Activated naive CD4-positive, alpha-beta T cell treated with anti-CD3 and anti-CD28 coated beads, Interleukin-2, amount 50 U/mL, for 72 hours (primary cell): ENCODE measurements around the gene SLC6A3. TPM values are rescaled to one million over a fixed set of nuclear protein-coding genes. Genes with fewer than 3 reads are reported as not detected.

Experiments used
- ATAC-seq, 2 donors: fragments of 150-1000 bp; cut with Tn5 transposase; 2 replicates each; pipeline ENCODE4 v1.10.0; 2021; ENCODE audit warnings: mild to moderate bottlenecking in 2 of 2, moderate library complexity in 2 of 2
- DNase-seq, 2 donors: peaks; one replicate each; pipeline ENCODE4 v3.0.0; 2021 to 2022; ENCODE audit warnings: low spot score in 2 of 2
- H3K27ac Mint-ChIP-seq, 2 donors: one replicate each; pipeline ENCODE4 v1.8.0; 2022; ENCODE audit warnings: mild to moderate bottlenecking in 2 of 2, mixed read lengths in 2 of 2
- H3K36me3 Mint-ChIP-seq, 2 donors: one replicate each; pipeline ENCODE4 v1.8.0; 2022; ENCODE audit warnings: mixed read lengths in 2 of 2
- H3K9me3 Mint-ChIP-seq, 2 donors: one replicate each; pipeline ENCODE4 v1.8.0; 2022; ENCODE audit warnings: mixed read lengths in 2 of 2
- total RNA-seq, 2 donors: library from RNA; stranded (reverse); gene quantifications; one replicate each; pipeline ENCODE4 v1.2.3, GENCODE V29; 2022

The SLC6A3 gene
- total RNA-seq, 2 donors from 2014 or later = not detected

DNA sequence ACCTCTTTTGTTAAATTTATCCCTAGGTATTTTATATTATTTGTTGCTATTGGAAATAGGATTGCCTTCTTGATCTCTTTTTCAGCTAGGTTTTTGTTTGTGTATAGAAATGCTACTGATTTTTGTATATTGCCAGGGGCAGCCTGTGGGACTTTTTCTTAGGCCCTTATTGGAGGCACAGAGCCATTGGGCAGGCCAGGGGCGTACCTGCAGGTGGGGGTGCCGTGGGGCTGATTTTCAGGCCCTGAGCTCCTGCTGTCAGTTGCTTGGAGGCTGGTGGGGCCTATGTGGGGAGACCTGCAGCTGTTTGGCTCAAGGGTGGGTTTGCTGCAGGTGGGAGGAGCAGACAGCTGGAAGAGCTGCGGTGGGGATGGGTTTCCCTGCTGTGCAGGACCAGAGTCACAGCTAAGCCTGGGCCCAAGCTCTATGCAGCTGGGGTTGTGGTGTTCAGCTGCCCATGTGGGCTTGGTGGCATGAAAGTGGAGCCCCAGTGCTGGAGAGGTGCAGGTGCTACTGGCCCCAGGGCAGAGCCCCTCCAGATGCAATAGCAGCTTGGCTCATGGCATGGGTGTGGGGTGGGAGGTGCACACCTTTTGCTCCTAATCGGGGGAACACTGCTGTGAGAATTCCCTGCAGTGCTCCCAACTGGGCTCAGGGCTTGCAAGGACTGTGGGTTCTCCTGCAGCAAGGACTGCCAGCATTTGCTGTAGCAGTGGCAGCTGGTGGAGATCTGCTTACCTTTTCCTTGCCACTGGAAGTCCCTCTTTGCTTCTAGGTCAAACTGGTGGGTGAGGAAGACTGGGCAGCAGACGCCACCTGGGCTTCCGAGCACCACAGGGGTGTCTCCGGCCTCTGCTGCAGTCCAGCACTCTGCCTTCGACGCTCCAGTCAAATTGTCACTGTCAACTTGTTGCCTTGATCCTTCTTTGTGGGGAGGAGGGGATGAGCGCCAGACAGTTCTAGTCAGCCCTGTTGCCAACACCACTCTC is 92.7 kb downstream of the SLC6A3 start:
- Mint-ChIP-seq H3K9me3 (no peaks in the 10 kb centered on the region), H3K27ac (no peak overlapping the region), H3K36me3 (no peaks in the 10 kb centered on the region)
- DNase-seq (no peak), ATAC-seq (no peak)

DNA sequence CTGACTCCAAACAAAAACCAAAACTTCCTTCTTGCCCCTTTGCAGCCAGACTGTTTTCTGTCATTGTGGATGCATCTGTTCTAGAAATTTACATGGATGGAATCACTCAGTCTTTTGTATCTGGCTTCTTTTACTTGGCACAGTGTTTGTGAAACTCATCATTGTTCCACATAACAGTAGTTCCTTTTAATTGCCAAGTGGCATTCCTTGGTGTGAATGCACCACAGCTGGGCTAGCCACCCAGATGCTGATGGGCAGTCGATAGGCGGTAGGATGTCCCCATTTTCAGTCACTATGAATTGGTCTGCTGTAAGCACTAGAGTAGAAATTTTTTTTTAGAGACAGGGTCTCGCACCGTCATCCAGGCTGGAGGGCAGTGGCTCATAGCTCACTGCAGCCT is 94.1 kb downstream of the SLC6A3 start:
- Mint-ChIP-seq H3K27ac (no peak overlapping the region), H3K9me3 (no peaks in the 10 kb centered on the region), H3K36me3 (no peaks in the 10 kb centered on the region)
- no peak for DNase-seq
- ATAC-seq = no peak

GRCh38 chr5:1349246-1349645 is 96.0 kb downstream of the SLC6A3 start:
- Mint-ChIP-seq H3K9me3 (no peaks in the 10 kb centered on the region), H3K36me3 (peaks cover under 1 to 1% of the 10 kb centered on the region in 2 donors), H3K27ac (no peak overlapping the region)
- ATAC-seq (no peak), DNase-seq (no peak)

- H3K36me3 Mint-ChIP-seq = peaks cover 4% of the 10 kb centered on the region in 2 donors
- H3K27ac Mint-ChIP-seq = no peak overlapping the region
- ATAC-seq (no peak), DNase-seq (no peak)
- H3K9me3 Mint-ChIP-seq = no peaks in the 10 kb centered on the region
Measured at GRCh38 chr5:1348986-1349245, 96.3 kb downstream of the SLC6A3 start.

DNA sequence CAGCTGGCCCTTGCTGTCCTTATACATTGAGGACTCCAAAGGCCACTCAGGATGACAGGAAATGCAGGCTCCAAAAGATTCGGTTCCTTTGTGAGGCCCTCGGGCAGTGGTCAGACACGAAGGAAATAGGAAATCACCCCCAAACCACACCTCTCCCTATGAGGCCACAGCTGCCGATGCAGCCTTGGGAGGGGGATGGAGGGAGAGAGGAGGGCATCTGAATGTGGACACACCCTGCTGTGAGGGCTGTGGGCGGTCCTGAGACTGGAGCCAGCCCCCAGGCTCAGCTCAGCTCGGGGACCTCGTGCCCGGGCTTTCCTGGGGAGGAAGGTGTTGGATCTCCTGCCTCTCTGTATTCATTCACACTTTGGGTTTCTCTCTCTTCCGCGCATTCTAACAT is 97.7 kb downstream of the SLC6A3 start:
- ATAC-seq = no peak
- H3K36me3 Mint-ChIP-seq = peaks cover 6 to 7% of the 10 kb centered on the region in 2 donors
- H3K27ac Mint-ChIP-seq = peak overlapping the region in 1 of 2 donors; percentile 65
- no peak for DNase-seq
- H3K9me3 Mint-ChIP-seq = no peaks in the 10 kb centered on the region

- Mint-ChIP-seq H3K36me3 (peaks cover 6 to 9% of the 10 kb centered on the region in 2 donors), H3K27ac (peak overlapping the region; percentile 65 to 70), H3K9me3 (no peaks in the 10 kb centered on the region)
- DNase-seq = no peak
- ATAC-seq = no peak
Measured at GRCh38 chr5:1346627-1347440, 98.4 kb downstream of the SLC6A3 start.

DNA sequence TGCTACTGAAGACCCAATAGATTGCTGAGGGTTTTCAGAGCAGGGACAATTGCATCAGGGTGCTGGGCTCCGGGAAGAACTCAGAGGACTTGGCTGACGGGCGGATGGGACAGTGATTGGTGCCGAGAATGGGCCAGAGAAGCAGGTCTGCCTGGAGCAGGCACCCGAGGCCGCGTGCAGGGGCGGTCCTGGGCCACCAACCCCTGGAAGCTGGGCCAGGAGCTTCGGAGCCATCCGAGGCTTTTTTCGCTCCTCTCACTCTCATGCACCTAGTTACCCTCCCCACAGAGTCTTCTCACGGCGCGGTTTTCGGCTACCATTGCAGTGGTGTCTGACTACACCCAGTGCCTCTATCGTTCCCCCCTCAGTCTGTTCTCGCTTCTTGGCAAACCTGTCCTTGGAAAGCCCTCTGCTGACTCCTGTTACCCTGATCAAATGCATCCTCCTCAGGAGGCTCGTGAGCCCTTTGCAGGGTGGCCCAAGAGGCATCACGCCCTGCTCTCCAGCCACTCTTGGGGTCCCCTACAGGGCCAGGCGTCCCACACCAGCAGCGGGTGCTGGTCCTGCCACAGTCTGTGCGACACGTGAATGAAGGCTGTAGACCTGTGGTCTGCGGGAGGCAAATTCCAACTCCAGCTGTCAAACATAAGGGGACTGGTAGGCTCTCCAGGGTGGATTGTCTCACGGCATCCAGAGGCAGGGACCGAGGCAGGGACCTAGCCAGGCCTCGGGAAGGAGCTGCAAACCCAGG is 99.2 kb downstream of the SLC6A3 start:
- ATAC-seq (no peak), DNase-seq (no peak)
- Mint-ChIP-seq H3K9me3 (no peaks in the 10 kb centered on the region), H3K36me3 (peaks cover 12 to 17% of the 10 kb centered on the region in 2 donors), H3K27ac (peak overlapping the region; percentile 70 to 95)

- H3K27ac Mint-ChIP-seq = peak within 1 kb of the TSS; percentile 83 to 96
- ATAC-seq (peak; percentile 96 to 97), DNase-seq (peak; percentile 87 to 90)
- H3K36me3 Mint-ChIP-seq = peaks cover 14 to 18% of the 10 kb centered on the region in 2 donors
- H3K9me3 Mint-ChIP-seq = no peaks in the 10 kb centered on the region
Measured at GRCh38 chr5:1344975-1345838, 100.0 kb downstream of the SLC6A3 start, which contains the start of gene CLPTM1L. TSS of gene CLPTM1L (minus strand) at chr5:1345099. CDS start at chr5:1344841, 258 bp downstream.

DNA sequence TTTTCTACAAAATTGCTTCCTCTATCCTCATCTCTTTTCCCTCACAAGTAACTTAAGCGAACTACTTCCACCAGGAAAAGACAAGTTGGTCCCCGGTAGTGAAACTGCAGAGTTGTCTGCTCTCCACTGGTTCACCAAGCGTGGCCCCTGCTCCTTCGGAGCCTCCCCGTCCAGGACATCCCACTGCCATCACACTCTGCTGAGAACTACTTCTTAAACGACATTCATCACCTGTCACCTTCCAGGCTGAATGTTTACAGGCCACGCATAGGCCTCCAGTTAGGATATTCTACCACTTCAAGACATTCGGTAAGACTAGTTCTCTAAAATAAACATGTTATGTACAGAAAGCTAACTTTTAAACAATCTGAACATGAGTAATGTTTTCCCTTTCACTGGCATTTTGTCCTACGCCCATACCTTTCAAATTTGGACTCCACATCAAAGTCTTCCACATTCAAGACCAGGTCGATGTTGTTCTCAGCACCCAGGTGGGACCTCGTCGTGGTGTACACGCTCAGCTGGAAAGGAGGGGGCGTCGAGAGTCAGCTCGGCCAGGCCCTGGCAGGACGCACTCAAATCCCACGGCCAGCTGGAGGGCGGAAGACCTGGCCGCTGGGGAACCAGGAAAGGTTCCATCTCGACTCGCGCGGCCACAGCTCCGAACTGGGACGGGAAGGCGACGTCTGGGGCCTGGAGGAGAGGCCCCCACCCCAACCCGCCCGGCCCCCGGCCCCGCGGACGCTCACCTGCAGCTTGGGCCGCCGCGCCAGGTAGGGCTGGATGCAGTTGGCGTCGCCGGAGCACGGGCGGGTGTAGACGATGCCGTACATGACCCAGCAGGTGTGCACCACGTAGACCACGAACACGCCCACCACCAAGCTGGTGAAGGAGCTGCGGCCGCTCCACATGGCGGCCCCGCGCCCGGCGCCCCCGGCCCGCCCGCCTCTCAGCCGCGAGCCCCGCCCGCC is 101.0 kb downstream of the SLC6A3 start:
- no peaks in the 10 kb centered on the region for H3K9me3 Mint-ChIP-seq
- H3K27ac Mint-ChIP-seq = peak overlapping the region; percentile 83 to 96
- peaks cover 14 to 18% of the 10 kb centered on the region in 2 donors for H3K36me3 Mint-ChIP-seq
- DNase-seq (peak in 1 of 2 donors; percentile 15), ATAC-seq (peak; percentile 4 to 23)

GRCh38 chr5:1343315-1343751 is 101.9 kb downstream of the SLC6A3 start:
- DNase-seq (no peak), ATAC-seq (no peak)
- Mint-ChIP-seq H3K36me3 (peaks cover 14 to 18% of the 10 kb centered on the region in 2 donors), H3K27ac (peak overlapping the region in 1 of 2 donors; percentile 96), H3K9me3 (no peaks in the 10 kb centered on the region)

Other genes starting within 250 kb of the SLC6A3 start
- gene SLC6A19, start 243.8 kb downstream of the SLC6A3 start, total RNA-seq = not detected
- not detected for gene SLC6A18, start 220.1 kb downstream of the SLC6A3 start, total RNA-seq
- 10 to 100 TPM in 1 of 2 donors, 1 to 10 TPM in 1; 3.5 to 16.6 TPM for gene TERT, start 150.4 kb downstream of the SLC6A3 start, total RNA-seq
- 10 to 100 TPM; 44.8 to 67.9 TPM for gene CLPTM1L, start 100.3 kb downstream of the SLC6A3 start, total RNA-seq
- gene LPCAT1, start 78.5 kb upstream of the SLC6A3 start, total RNA-seq = 10 to 100 TPM; 29.2 to 37.6 TPM